Measurements from ENCODE around the gene SNX1. TPM values are rescaled to one million over a fixed set of nuclear protein-coding genes. Genes with fewer than 3 reads are reported as not detected.
A peak's percentile ranks its signal among the peaks of the same experiment; 100 is the strongest.

Gene SNX1
- total RNA-seq, 4 donors from 2014 or later, result 104 to 125 (median 120) TPM

DNA sequence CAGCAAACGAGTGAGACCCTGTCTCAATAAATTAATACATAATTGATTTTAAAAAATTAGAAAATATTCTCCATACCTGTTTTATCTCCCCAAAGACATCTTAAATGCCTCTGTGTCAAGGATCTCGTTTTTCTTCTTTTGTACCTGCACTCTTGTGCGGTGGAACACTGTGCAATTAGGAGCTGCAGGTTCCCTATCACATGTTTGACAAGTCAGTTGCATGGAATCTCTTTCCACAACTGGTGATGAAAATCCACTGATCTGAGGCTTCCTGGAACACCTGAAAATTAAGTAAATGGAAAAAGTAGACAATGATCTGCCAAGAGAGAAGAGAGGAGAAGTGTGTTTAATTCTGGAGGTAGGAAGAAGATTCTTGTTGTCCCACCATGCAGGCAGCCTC is 52.8 kb downstream of the SNX1 start:
- ATAC-seq (ENCODE audit: low FRiP score) (no peak), DNase-seq (ENCODE audit: low spot score) (no peak)
- no peak for TF ChIP-seq CTCF (IDR thresholded peaks at IDR 0.05)

DNA sequence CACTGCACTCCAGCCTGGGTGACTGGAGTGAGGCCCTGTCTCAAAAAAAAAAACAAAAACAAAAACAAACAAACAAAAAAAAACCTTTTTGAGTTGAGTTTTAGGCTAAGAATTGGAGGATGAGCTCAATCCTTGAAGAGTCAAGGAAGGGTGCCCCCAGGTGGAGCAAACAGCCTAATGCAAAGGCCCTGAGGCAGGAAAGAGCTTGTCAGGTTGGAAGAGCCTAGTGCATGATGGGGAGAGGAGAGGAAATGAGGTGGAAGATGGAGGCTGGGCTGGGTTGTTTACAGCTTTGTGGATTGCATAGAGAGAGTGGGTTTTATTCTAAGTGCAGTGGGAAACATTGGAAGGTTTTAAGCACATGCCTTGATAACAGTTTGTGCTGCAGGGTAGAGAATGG is 53.6 kb downstream of the SNX1 start:
- DNase-seq (ENCODE audit: low spot score) (no peak), ATAC-seq (ENCODE audit: low FRiP score) (no peak)
- no peak for TF ChIP-seq CTCF (IDR thresholded peaks at IDR 0.05)

- no peak for TF ChIP-seq CTCF (IDR thresholded peaks at IDR 0.05)
- no peak for DNase-seq (ENCODE audit: low spot score)
- no peak for ATAC-seq (ENCODE audit: low FRiP score)
Observed at GRCh38 chr15:64149893-64150578, 54.3 kb downstream of the SNX1 start.

- ATAC-seq (ENCODE audit: low FRiP score), result peak; percentile 26
- TF ChIP-seq CTCF (IDR thresholded peaks at IDR 0.05), result no peak
- no peak for DNase-seq (ENCODE audit: low spot score)
Observed at GRCh38 chr15:64151727-64152506, 56.1 kb downstream of the SNX1 start, which contains the start of gene SNX22. Gene SNX22 (plus strand): TSS chr15:64151731. CDS start chr15:64151776, 45 bp downstream.

- no peak for DNase-seq (ENCODE audit: low spot score)
- TF ChIP-seq CTCF (IDR thresholded peaks at IDR 0.05), result no peak
- no peak for ATAC-seq (ENCODE audit: low FRiP score)
Observed at GRCh38 chr15:64152507-64153387, 57.0 kb downstream of the SNX1 start.

- peak in 2 of 3 donors; percentile 65 to 80 for TF ChIP-seq CTCF (IDR thresholded peaks at IDR 0.05)
- DNase-seq (ENCODE audit: low spot score), result peak; percentile 83
- peak; percentile 73 for ATAC-seq (ENCODE audit: low FRiP score)
Observed at GRCh38 chr15:64153480-64154367, 57.9 kb downstream of the SNX1 start.

All from omental fat pad (tissue), 4 donors.